ENCODE measurements around the gene CNTNAP2.

DNA sequence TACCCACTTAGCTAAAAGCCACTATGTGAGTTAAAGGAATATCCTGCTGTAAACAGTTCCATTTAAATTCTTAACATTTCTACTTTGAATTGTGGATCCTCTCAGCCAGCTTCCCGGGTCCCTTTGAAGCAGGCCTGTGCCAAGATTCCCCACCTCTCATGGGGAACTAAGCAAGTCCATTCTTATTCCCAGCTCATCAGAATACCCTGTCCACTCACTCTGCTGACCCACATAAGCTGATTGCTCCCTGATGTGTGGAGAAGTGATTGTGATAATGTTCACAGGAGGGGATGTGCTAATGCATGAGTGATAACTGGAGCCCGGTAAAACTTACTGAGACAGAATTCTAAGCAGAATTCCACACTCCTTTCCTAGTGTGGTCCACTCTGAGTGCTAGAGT lies 709.7 kb downstream of the CNTNAP2 start:
- TF ChIP-seq, protein P1, sequence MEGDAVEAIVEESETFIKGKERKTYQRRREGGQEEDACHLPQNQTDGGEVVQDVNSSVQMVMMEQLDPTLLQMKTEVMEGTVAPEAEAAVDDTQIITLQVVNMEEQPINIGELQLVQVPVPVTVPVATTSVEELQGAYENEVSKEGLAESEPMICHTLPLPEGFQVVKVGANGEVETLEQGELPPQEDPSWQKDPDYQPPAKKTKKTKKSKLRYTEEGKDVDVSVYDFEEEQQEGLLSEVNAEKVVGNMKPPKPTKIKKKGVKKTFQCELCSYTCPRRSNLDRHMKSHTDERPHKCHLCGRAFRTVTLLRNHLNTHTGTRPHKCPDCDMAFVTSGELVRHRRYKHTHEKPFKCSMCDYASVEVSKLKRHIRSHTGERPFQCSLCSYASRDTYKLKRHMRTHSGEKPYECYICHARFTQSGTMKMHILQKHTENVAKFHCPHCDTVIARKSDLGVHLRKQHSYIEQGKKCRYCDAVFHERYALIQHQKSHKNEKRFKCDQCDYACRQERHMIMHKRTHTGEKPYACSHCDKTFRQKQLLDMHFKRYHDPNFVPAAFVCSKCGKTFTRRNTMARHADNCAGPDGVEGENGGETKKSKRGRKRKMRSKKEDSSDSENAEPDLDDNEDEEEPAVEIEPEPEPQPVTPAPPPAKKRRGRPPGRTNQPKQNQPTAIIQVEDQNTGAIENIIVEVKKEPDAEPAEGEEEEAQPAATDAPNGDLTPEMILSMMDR (IDR thresholded peaks at IDR 0.05), result no peak
- TF ChIP-seq EP300 (IDR thresholded peaks at IDR 0.05) (no peak), POLR2A (IDR thresholded peaks at IDR 0.05) (no peak)

Measured in stomach (tissue), 4 donors.